OCI-LY3 (cell line): Measurements from ENCODE around the gene SMCO2.

Experiments used
- CTCF ChIP-seq: fragments of 200-600, 300-600 bp; sonication (generic); IDR thresholded peaks from 2 replicates; pipeline ENCODE4 v1.5.1; 2014; ENCODE audit warnings: antibody characterized with exemption, low read length, low read depth
- EZH2phosphoT487 ChIP-seq: fragments of 200-600 bp; shearing (Covaris generic); IDR thresholded peaks from 2 replicates; pipeline ENCODE4 v1.6.1; 2018; ENCODE audit warnings: antibody characterized with exemption, mixed run types, low read depth

GRCh38 chr12:27431185-27431584 lies 15.4 kb upstream of the SMCO2 start:
- TF ChIP-seq CTCF (no peak), EZH2phosphoT487 (no peak)
